PC-3 (cell line): Measurements from ENCODE around the gene ASB10.

Source experiments
- CTCF ChIP-seq: fragments of 300-600 bp; sonication (generic); conservative IDR thresholded peaks from 2 replicates; pipeline ENCODE4 v1.5.1; 2017; ENCODE audit warnings: antibody characterized with exemption, low read depth, mild to moderate bottlenecking, low read length
- EZH2 ChIP-seq: fragments of 300-600 bp; sonication (generic); IDR thresholded peaks from one replicate; pipeline ENCODE4 v1.6.1; 2017; ENCODE audit warnings: antibody characterized with exemption, mild to moderate bottlenecking, low read length; ENCODE audit not compliant: unreplicated experiment
- EZH2phosphoT487 ChIP-seq: fragments of 300-600 bp; sonication (generic); IDR thresholded peaks from 2 replicates; pipeline ENCODE4 v1.6.1; 2018; ENCODE audit warnings: mild to moderate bottlenecking, antibody characterized with exemption, low read length, borderline replicate concordance

GRCh38 chr7:151148319-151149259, 38.5 kb downstream of the ASB10 start:
- TF ChIP-seq CTCF = no peak
- TF ChIP-seq EZH2 = no peak
- no peak for TF ChIP-seq EZH2phosphoT487
